Kidney (tissue), 14 donors: ENCODE measurements around the gene RANBP1. TPM values are rescaled to one million over a fixed set of nuclear protein-coding genes. Genes with fewer than 3 reads are reported as not detected.

Experiments
- DNase-seq, 5 donors: peaks; one replicate each; pipeline ENCODE4 v3.0.0-alpha.2; 2013 to 2020
- FAIRE-seq: peaks from 2 replicates; lab custom pipeline; 2012; peaks lifted over from hg19 to GRCh38; lab: Jason Lieb, UNC
- H3K27ac ChIP-seq, 2 donors: one replicate each; pipeline ENCODE4 v1.7.0; 2013; ENCODE audit warnings: low read depth in 2 of 2, low read length in 2 of 2, inconsistent platforms in 1 of 2
- H3K27me3 ChIP-seq: one replicate; pipeline ENCODE4 v1.7.1; 2013; ENCODE audit warnings: low read length, inconsistent platforms; ENCODE audit not compliant: control insufficient read depth, insufficient read depth
- H3K36me3 ChIP-seq, 3 donors: one replicate each; pipeline versions ENCODE4 v1.7.0 to v1.7.1; 2013; ENCODE audit warnings: low read length in 3 of 3, control low read depth in 1 of 3, inconsistent platforms in 1 of 3; ENCODE audit not compliant: insufficient read depth in 3 of 3, control insufficient read depth in 2 of 3
- H3K4me1 ChIP-seq, 3 donors: one replicate each; pipeline versions ENCODE4 v1.7.0 to v1.7.1; 2013; ENCODE audit warnings: low read length in 3 of 3, inconsistent platforms in 1 of 3, low read depth in 1 of 3; ENCODE audit not compliant: control insufficient read depth in 2 of 3, insufficient read depth in 2 of 3
- H3K4me3 ChIP-seq, 3 donors: one replicate each; pipeline versions ENCODE4 v1.7.0 to v1.8.1; 2013; ENCODE audit warnings: low read length in 3 of 3, control low read depth in 1 of 3, inconsistent platforms in 1 of 3
- H3K9ac ChIP-seq, 3 donors: one replicate each; pipeline versions ENCODE4 v1.7.0 to v1.7.1; 2013; ENCODE audit warnings: low read length in 3 of 3, control low read depth in 1 of 3, inconsistent platforms in 1 of 3
- H3K9me3 ChIP-seq, 3 donors: one replicate each; pipeline versions ENCODE4 v1.7.0 to v1.7.1; 2013; ENCODE audit warnings: low read length in 3 of 3, control low read depth in 1 of 3, inconsistent platforms in 1 of 3; ENCODE audit not compliant: control insufficient read depth in 2 of 3, insufficient read depth in 1 of 3
- intact Hi-C: fragments of 100-400 bp; cut with DNase I; formaldehyde crosslinking; loops from one replicate; pipeline ENCODE4 v1.11.1; 2022
- polyA plus RNA-seq: library from polyadenylated mRNA; stranded (reverse); fragments of 350-450 nt; fragmentation: Illumina TruSeq; extraction: RNeasy Lipid Tissue Mini Kit (QIAGEN cat#74804); gene quantifications from one replicate; pipeline ENCODE4 v1.2.3, GENCODE V29; 2014; ENCODE audit warnings: low read depth, low replicate concordance; ENCODE audit not compliant: insufficient read depth
- total RNA-seq: library from RNA; stranded (reverse); fragmentation: NEBNext Ultra II Directional; extraction: Animal tissue kit (Norgen Biotek cat#: 25700); gene quantifications from one replicate; pipeline ENCODE4 v1.2.1, GENCODE V29; 2021
- TF ChIP-seq, protein P1 (sequence below): IDR thresholded peaks from 3 replicates; pipeline ENCODE4 v1.5.1; 2012; ENCODE audit warnings: mild to moderate bottlenecking, moderate library complexity, borderline replicate concordance; ENCODE audit not compliant: insufficient read depth; ENCODE audit errors: extremely low read depth
- donor health status: control.
- donor health status: control.
- donor health status: control.
- donor health status: control.
- donor health status: control.
- donor health status: DM: yes; HTN: yes; CAD: no.
- donor health status: Normal renal cell carcinoma (clear cell type).

RANBP1 gene
- total and polyA plus RNA-seq, 2 donors from 2014 or later, result 67.2 to 80.5 TPM

GRCh38 chr22:20171288-20172140 is 55.6 kb downstream of the RANBP1 start:
- H3K4me3 ChIP-seq, result no peak overlapping the region
- TF ChIP-seq, protein P1, sequence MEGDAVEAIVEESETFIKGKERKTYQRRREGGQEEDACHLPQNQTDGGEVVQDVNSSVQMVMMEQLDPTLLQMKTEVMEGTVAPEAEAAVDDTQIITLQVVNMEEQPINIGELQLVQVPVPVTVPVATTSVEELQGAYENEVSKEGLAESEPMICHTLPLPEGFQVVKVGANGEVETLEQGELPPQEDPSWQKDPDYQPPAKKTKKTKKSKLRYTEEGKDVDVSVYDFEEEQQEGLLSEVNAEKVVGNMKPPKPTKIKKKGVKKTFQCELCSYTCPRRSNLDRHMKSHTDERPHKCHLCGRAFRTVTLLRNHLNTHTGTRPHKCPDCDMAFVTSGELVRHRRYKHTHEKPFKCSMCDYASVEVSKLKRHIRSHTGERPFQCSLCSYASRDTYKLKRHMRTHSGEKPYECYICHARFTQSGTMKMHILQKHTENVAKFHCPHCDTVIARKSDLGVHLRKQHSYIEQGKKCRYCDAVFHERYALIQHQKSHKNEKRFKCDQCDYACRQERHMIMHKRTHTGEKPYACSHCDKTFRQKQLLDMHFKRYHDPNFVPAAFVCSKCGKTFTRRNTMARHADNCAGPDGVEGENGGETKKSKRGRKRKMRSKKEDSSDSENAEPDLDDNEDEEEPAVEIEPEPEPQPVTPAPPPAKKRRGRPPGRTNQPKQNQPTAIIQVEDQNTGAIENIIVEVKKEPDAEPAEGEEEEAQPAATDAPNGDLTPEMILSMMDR, result no peak
- H3K4me1 ChIP-seq, result no peaks in the 10 kb centered on the region
- no peaks in the 10 kb centered on the region for H3K36me3 ChIP-seq
- FAIRE-seq (no peak), DNase-seq (no peak)
- no peak overlapping the region for H3K27ac ChIP-seq
- no peak overlapping the region for H3K9ac ChIP-seq
- no peaks in the 10 kb centered on the region for H3K9me3 ChIP-seq
- no peaks in the 10 kb centered on the region for H3K27me3 ChIP-seq
- intact Hi-C loops, result no loop called here

DNA sequence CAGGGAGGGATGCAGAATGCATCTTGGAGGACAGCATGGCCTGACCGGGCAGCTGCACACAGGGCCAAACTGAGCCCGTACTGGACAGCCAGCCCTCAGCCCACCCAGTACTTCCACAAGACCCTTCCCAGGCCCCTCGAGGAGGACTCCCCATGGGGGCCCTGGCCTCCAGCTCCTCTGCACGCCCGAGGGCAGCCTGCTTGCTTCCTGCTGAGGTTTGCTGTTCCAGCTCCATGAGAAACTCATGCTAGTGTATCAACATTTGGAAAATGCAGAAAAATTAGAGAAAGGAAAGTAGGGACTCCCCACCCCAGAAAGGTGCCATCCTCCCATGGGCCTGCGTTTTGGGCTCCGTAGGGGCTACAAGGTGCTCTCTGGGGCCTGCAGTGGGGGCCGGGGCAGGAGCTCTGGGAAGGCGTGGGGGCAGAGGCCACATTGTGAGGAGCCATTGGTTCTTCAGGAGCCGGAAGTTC is 56.3 kb downstream of the RANBP1 start:
- DNase-seq, result no peak
- no peaks in the 10 kb centered on the region for H3K4me1 ChIP-seq
- TF ChIP-seq, protein P1, result no peak
- no peaks in the 10 kb centered on the region for H3K36me3 ChIP-seq
- no peak overlapping the region for H3K9ac ChIP-seq
- H3K9me3 ChIP-seq, result no peaks in the 10 kb centered on the region
- no peak overlapping the region for H3K4me3 ChIP-seq
- intact Hi-C loops, result no loop called here
- FAIRE-seq, result no peak
- no peaks in the 10 kb centered on the region for H3K27me3 ChIP-seq
- H3K27ac ChIP-seq, result no peak overlapping the region

- Histone ChIP-seq H3K4me3 (no peak overlapping the region), H3K4me1 (no peaks in the 10 kb centered on the region), H3K36me3 (no peaks in the 10 kb centered on the region), H3K9me3 (no peaks in the 10 kb centered on the region), H3K27ac (no peak overlapping the region), H3K27me3 (no peaks in the 10 kb centered on the region), H3K9ac (no peak overlapping the region)
- DNase-seq, result no peak
- no peak for FAIRE-seq
- intact Hi-C loops, result no loop called here
- TF ChIP-seq, protein P1, result no peak
Measured at GRCh38 chr22:20173246-20173645, 57.3 kb downstream of the RANBP1 start.
